DND-41 (cell line): ENCODE results near the gene YTHDF1.

Experiments
- EZH2 ChIP-seq: IDR thresholded peaks from 3 replicates; pipeline ENCODE4 v1.6.1; 2012; ENCODE audit warnings: borderline replicate concordance, low read depth, mild to moderate bottlenecking, moderate library complexity, low read length, inconsistent platforms; ENCODE audit not compliant: severe bottlenecking
- TF ChIP-seq, protein P1 (sequence below): IDR thresholded peaks from 2 replicates; pipeline ENCODE4 v1.5.1; 2012; ENCODE audit warnings: borderline replicate concordance, low read length, moderate library complexity, mild to moderate bottlenecking; ENCODE audit not compliant: poor library complexity, severe bottlenecking; ENCODE audit errors: extremely low read depth

DNA sequence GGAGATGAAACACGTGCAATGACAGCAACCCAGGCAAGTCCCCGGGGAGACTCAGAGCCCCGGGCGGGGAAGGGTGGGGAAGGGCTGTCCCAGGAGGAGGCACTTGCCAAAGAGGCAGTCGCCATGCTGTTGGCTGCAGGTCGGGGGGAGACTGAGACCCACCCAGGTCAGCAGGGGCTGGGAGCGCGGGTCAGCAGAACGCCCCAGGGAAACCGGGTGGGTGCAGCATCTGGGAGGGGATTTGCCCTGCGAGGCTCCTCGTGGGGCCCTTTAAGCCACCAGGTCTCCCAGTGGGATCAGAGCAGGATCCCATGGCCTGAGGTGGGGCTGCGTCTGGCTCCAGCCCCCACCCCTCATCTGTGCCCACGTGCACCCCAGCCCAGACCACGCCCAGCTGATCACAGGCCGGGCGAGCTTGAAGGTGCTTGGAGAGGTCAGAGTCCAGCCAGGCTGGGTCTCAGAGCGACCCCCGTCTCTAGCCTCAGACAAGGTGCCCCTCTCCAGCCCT is 65.5 kb downstream of the YTHDF1 start:
- TF ChIP-seq EZH2: no peak
- TF ChIP-seq, protein P1, sequence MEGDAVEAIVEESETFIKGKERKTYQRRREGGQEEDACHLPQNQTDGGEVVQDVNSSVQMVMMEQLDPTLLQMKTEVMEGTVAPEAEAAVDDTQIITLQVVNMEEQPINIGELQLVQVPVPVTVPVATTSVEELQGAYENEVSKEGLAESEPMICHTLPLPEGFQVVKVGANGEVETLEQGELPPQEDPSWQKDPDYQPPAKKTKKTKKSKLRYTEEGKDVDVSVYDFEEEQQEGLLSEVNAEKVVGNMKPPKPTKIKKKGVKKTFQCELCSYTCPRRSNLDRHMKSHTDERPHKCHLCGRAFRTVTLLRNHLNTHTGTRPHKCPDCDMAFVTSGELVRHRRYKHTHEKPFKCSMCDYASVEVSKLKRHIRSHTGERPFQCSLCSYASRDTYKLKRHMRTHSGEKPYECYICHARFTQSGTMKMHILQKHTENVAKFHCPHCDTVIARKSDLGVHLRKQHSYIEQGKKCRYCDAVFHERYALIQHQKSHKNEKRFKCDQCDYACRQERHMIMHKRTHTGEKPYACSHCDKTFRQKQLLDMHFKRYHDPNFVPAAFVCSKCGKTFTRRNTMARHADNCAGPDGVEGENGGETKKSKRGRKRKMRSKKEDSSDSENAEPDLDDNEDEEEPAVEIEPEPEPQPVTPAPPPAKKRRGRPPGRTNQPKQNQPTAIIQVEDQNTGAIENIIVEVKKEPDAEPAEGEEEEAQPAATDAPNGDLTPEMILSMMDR: no peak
